HG03039 (cell line): ENCODE measurements around the gene GHRH.

ENCODE experiments used
- ATAC-seq: cut with Tn5 transposase; IDR thresholded peaks from one replicate; pipeline ENCODE4 v1.9.1; 2021; ENCODE audit warnings: mild to moderate bottlenecking, moderate library complexity; ENCODE audit not compliant: unreplicated experiment

GHRH gene

GRCh38 chr20:37291724-37292126 lies 30.1 kb upstream of the GHRH start:
- no peak for ATAC-seq

GRCh38 chr20:37290158-37290810 lies 28.7 kb upstream of the GHRH start:
- no peak for ATAC-seq

GRCh38 chr20:37288091-37288490 lies 26.5 kb upstream of the GHRH start:
- ATAC-seq: no peak

- no peak for ATAC-seq
Observed at GRCh38 chr20:37285664-37286374, 24.2 kb upstream of the GHRH start.

- no peak for ATAC-seq
Observed at GRCh38 chr20:37284691-37285161, 23.1 kb upstream of the GHRH start.

GRCh38 chr20:37283530-37284195 lies 22.0 kb upstream of the GHRH start:
- ATAC-seq: no peak

- no peak for ATAC-seq
Observed at GRCh38 chr20:37282556-37282955, 20.9 kb upstream of the GHRH start.

GRCh38 chr20:37280403-37280802 lies 18.8 kb upstream of the GHRH start:
- no peak for ATAC-seq

- ATAC-seq: no peak
Observed at GRCh38 chr20:37279820-37280219, 18.2 kb upstream of the GHRH start.

GRCh38 chr20:37278966-37279590 lies 17.5 kb upstream of the GHRH start:
- no peak for ATAC-seq

GRCh38 chr20:37277253-37277593 lies 15.6 kb upstream of the GHRH start:
- ATAC-seq: no peak

GRCh38 chr20:37276494-37277252 lies 15.1 kb upstream of the GHRH start:
- ATAC-seq: no peak

- no peak for ATAC-seq
Observed at GRCh38 chr20:37274851-37275524, 13.4 kb upstream of the GHRH start.

GRCh38 chr20:37273988-37274387 lies 12.4 kb upstream of the GHRH start:
- ATAC-seq: no peak

- ATAC-seq: no peak
Observed at GRCh38 chr20:37271421-37271768, 9.8 kb upstream of the GHRH start.

- no peak for ATAC-seq
Observed at GRCh38 chr20:37270576-37271420, 9.2 kb upstream of the GHRH start.

- ATAC-seq: no peak
Observed at GRCh38 chr20:37267667-37268313, 6.2 kb upstream of the GHRH start.

- ATAC-seq: no peak
Observed at GRCh38 chr20:37266940-37267666, 5.5 kb upstream of the GHRH start.
